ENCODE data around the gene FRMPD4.

FRMPD4 gene

DNA sequence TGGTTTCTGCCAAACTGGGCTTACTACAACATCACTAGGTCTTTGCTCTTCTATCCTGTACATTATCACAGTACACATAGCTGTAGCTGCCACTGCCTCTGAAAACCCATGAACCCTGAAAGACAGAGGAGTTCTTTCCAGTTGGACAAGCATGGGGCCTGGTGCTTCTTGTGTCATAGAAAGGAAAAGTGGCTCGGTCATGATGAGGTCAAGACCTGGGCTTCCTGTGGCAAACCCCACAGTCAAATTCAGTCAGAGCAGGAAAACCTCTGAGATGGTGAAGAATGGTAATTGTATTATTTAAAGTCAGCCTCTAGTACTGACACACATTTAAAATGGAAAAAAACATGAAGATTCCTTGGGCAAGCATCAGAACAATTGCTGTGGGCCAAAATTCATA is 519.6 kb downstream of the FRMPD4 start:
- no peak for DNase-seq (ENCODE audit: low read depth in 2 of 2)

- no peak for DNase-seq (ENCODE audit: low read depth in 2 of 2)
These were observed 523.2 kb downstream of the FRMPD4 start for GRCh38 chrX:12661464-12661863.

GRCh38 chrX:12672367-12673106 is 534.3 kb downstream of the FRMPD4 start:
- no peak for DNase-seq (ENCODE audit: low read depth in 2 of 2)

DNA sequence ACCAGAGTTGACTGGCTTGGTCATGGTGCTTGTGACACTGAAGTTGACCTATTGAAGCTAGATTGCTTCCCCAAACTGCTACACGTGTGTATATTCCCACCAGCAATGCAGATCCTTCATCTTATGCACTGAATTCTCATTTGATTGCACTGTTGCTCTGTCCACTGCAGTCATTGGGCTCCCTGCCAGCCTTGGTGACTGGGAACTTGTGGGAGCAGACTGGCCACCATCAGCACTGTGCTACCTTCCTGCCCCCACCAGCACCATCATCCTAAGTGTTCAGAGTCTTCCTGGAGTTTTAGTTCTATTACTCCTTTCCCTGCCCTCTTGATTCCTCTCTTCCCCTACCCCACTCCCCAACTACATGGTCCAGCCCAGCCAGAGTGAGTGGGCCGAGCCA is 535.2 kb downstream of the FRMPD4 start:
- no peak for DNase-seq (ENCODE audit: low read depth in 2 of 2)

GRCh38 chrX:12679522-12679921 is 541.2 kb downstream of the FRMPD4 start:
- no peak for DNase-seq (ENCODE audit: low read depth in 2 of 2)

DNA sequence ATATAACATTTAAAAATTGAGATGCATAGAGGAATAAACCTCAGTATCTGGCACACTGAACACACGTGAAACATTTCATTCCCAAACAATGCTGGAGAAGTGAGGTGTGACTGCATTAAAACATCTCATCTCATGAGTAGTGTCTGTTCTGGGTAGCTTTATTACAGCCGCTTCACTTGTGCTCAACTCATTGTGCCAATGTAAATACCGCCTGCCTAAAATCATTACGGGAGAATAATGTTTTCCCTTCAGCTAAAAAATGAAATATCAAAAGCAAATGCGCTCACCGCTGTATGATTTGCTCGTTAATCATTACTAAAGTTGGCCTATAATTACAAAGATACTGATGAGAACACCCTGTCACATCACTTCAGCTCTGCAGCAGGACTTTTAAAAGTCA is 542.8 kb downstream of the FRMPD4 start:
- no peak for DNase-seq (ENCODE audit: low read depth in 2 of 2)

DNA sequence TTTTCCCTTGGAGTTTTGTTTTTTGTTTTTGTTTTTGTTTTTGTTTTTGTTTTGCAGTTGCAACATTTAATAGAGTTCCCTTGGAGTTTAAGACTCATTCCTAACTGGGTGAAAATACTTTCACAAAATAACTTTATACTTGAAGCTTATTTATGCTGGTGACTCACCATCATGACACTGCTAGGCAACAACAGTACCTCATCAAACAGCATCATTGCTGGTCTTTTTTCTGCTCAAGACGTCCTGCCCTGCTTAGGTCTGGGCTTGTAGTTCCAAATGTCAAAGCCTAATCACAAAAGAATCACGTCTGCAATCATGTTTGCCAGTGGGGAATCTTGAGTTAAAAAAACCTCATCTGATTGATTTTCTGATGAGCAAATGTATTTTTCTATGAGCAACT is 547.3 kb downstream of the FRMPD4 start:
- no peak for DNase-seq (ENCODE audit: low read depth in 2 of 2)

- no peak for DNase-seq (ENCODE audit: low read depth in 2 of 2)
These were observed 548.1 kb downstream of the FRMPD4 start for GRCh38 chrX:12686331-12686730.

DNA sequence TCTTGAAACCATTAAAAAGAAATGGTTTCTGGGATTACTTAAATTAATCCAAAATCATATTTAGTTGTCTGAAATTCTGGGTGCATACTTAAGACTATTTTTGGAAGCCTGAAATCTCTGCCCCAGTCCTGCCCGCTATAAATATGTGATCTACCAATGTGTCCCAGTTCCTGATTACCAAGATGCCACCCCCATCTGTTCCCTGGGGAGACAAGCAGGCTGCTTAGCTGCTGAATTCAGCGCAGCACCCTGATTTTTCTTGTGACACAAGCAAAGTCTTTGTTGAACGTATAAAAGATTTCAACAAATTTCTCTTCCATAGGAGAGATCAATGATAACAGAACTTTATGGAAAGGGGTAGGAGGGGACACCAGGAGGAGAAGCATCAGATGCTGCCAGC is 552.4 kb downstream of the FRMPD4 start:
- no peak for DNase-seq (ENCODE audit: low read depth in 2 of 2)

DNA sequence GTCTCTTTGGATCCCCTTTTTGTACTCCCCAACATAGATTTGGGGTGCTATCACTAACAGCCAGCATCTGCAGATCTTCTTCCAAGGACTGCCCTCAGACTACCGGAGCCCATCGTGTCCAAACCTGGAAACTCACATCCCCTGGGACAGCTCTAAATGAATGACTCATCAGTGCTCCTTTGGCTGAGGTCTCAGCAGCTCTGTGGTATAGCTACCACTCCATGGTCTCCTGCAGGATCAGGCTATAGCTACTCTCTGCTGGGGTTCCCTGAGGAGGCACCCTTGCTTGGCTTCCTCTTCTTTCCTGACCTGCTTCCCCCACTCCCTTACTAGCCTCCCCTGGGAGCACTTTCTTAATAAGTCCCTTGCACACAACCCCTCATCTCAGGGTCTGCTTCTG is 555.5 kb downstream of the FRMPD4 start:
- no peak for DNase-seq (ENCODE audit: low read depth in 2 of 2)

DNA sequence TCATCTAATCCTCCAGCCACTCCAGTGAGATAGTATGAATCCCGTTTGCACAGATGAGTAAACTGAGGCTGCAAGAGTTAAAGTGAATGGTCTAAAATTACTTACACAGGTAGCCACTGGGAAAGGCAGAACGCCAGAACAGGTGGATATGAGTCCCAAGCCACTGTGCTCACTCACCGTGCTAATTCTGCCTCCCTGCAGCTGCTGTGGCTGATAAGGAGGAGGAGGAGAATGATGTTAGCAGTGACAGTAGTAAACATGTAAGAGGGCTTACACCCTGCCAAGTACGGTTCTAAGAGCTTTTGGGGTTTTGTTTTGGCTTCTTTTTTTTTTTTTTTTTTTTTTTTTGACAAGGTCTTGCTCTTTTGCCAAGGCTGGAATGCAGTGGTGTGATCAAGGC is 562.5 kb downstream of the FRMPD4 start:
- no peak for DNase-seq (ENCODE audit: low read depth in 2 of 2)

DNA sequence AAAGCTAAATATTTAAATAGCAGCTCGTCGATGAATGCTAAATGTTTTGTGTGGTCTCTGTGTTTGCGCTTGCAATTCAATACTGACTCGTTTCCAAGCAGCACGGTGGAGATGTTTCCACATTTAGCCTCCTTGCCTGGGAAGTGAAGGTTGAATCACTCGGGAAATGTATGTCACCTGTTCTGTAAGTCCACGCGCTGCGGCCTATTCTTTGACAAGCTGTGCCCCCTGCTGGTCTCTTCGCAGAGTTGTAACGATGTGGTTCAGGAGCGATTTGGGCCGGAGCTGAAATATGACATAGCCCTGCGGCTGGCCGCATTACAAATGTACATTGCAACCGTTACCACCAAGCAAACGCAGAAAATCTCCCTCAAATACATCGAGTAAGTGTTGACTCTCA is 563.4 kb downstream of the FRMPD4 start:
- no peak for DNase-seq (ENCODE audit: low read depth in 2 of 2)

DNA sequence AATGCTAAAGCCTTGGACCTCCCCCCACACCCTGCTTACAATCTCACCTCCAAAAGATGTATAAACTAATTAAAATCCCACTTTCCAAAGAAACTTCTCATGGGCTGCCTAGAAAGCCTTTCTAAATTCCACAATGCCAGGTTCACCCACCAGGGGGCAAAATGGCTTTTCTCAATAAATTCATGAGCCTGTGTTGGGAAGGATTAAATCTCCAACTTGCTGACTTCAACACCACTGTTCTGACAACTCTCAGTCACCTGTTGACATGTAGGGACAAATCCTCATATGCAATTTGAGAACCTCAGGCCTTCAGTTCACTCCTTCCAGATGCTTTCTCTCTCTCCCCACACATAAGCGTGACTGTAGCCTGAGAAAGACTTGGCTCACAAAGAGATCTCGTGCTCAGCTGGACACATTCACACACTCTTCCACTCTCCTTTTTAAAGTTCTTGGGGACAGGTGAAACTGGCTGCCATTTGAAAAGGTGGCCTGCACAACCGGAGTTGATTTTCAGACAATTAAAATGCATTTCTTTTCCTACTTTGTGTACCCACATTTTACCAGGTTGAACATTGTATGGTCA is 564.3 kb downstream of the FRMPD4 start:
- DNase-seq (ENCODE audit: low read depth in 2 of 2): no peak

GRCh38 chrX:12704706-12705105 is 566.4 kb downstream of the FRMPD4 start:
- DNase-seq (ENCODE audit: low read depth in 2 of 2): no peak

- no peak for DNase-seq (ENCODE audit: low read depth in 2 of 2)
These were observed 570.8 kb downstream of the FRMPD4 start for GRCh38 chrX:12709047-12709446.

- no peak for DNase-seq (ENCODE audit: low read depth in 2 of 2)
These were observed 573.3 kb downstream of the FRMPD4 start for GRCh38 chrX:12711435-12712040.

GRCh38 chrX:12716574-12716973 is 578.3 kb downstream of the FRMPD4 start:
- no peak for DNase-seq (ENCODE audit: low read depth in 2 of 2)

DNA sequence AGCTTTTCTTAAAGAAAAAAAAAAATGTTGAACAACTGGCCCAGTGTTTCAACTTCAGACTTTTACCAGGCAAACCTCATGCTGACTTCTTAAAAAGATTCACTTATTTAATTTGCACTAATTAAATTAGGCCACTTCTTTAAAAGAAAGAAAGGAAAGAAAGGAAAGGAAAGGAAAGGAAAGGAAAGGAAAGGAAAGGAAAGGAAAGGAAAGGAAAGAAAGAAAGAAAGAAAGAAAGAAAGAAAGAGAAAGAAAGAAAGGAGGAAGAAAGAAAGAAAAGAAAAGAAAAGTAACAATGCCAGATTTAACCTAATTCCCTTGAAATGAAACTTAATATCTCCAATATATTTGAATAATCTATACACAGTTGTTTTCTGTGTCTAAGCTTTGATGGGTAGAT is 581.6 kb downstream of the FRMPD4 start:
- no peak for DNase-seq (ENCODE audit: low read depth in 2 of 2)

DNA sequence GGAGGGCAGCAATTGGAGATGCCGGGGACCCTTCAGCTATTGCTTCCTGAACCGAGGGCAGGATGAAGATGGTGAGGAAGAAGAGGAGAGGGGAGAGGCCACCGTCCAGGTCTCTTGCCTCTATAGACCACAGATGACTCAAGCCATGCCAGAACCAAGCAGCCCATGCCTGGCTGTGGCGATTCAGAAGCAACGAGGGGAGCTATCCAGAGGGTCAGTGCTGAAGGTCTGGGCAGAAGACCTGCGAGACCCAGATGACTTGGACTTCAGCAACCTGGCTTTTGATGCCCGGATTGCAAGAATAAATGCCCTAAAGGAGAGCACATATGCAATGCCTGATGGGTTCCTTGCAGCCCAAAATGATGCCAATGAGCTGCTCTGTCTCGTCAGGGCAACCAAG is 582.8 kb downstream of the FRMPD4 start:
- no peak for DNase-seq (ENCODE audit: low read depth in 2 of 2)

GRCh38 chrX:12722314-12722713 is 584.0 kb downstream of the FRMPD4 start:
- no peak for DNase-seq (ENCODE audit: low read depth in 2 of 2)

DNA sequence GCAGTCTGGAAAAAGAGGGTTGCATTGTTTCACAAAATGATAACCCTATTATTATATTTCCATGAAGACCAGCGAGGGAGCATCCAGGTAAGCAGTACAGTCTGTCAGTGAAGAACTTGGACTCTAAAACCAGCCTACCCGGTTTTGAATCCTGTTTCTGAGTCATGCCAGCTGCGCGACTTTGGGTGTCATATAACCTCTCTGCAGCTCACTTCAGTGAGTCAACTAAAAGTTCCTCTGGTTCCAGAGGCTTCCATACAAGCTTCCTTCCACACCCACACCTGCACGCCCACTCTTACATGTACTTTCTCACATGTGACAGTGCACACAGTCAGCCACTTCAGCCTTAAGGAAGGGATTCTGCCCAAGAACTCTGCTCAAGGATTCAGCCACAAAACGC is 603.1 kb downstream of the FRMPD4 start:
- no peak for DNase-seq (ENCODE audit: low read depth in 2 of 2)

- DNase-seq (ENCODE audit: low read depth in 2 of 2): no peak
These were observed 609.2 kb downstream of the FRMPD4 start for GRCh38 chrX:12747433-12747832.

GRCh38 chrX:12751887-12752286 is 613.6 kb downstream of the FRMPD4 start:
- no peak for DNase-seq (ENCODE audit: low read depth in 2 of 2)

All from stimulated activated CD8-positive, alpha-beta memory T cell treated with anti-CD3 and anti-CD28 coated beads, Interleukin-7, amount 100 ng/mL, for 4 hours (primary cell).